Panc1 (cell line): ENCODE results near the gene PPDPF. TPM values are rescaled to one million over a fixed set of nuclear protein-coding genes. Genes with fewer than 3 reads are reported as not detected.

ENCODE experiments used
- ATAC-seq: fragments of 200-7000 bp; cut with Tn5 transposase; 2 replicates; pipeline ENCODE4 v1.9.1; 2020; ENCODE audit warnings: mild to moderate bottlenecking, moderate library complexity
- BruUV-seq: library from RNA; stranded (reverse); fragments of 400-500 nt; replicated peaks from 2 replicates; lab custom pipeline; 2021; lab: Mats Ljungman, UMichigan
- CTCF ChIA-PET: fragments of 300-600 bp; sonication (Branson Sonifier 250); formaldehyde crosslinking; loops from one replicate; lab custom pipeline; 2022; ENCODE audit warnings: antibody characterized with exemption; lab: Charles Lee
- POLR2A ChIA-PET: fragments of 300-600 bp; sonication (Branson Sonifier 250); formaldehyde crosslinking; loops from one replicate; lab custom pipeline; 2022; ENCODE audit warnings: antibody characterized with exemption; lab: Charles Lee
- DNase-seq: peaks from one replicate; pipeline ENCODE4 v3.0.0-alpha.2; 2010; ENCODE audit warnings: low read depth, low spot score
- H3K27ac ChIP-seq: 2 replicates; pipeline ENCODE4 v1.5.1; 2011; ENCODE audit warnings: mild to moderate bottlenecking, low read length, inconsistent platforms
- H3K27me3 ChIP-seq: fragments of 200-500 bp; sonication (Bioruptor generic); 2 replicates; pipeline ENCODE4 v1.6.0; 2014; ENCODE audit warnings: low read length, inconsistent platforms; ENCODE audit not compliant: control insufficient read depth, insufficient read depth
- H3K36me3 ChIP-seq: fragments of 200-500 bp; sonication (Bioruptor generic); 2 replicates; pipeline ENCODE4 v1.5.1; 2014; ENCODE audit warnings: inconsistent platforms, mild to moderate bottlenecking, low read length, moderate library complexity; ENCODE audit not compliant: control insufficient read depth, insufficient read depth
- H3K4me1 ChIP-seq: 2 replicates; pipeline ENCODE4 v1.5.1; 2011; ENCODE audit warnings: inconsistent platforms, mild to moderate bottlenecking, low read length, moderate library complexity; ENCODE audit not compliant: control insufficient read depth, insufficient read depth
- H3K4me3 ChIP-seq, 2 experiments: 2 replicates each; pipeline ENCODE4 v1.5.1; 2011 to 2012; ENCODE audit warnings: low read depth in 2 of 2, low read length in 2 of 2, mild to moderate bottlenecking in 2 of 2, inconsistent platforms in 1 of 2, moderate library complexity in 1 of 2
- H3K9me3 ChIP-seq: fragments of 200-500 bp; sonication (Bioruptor generic); 2 replicates; pipeline ENCODE4 v1.5.1; 2014; ENCODE audit warnings: low read depth, mild to moderate bottlenecking, inconsistent platforms, low read length, moderate library complexity; ENCODE audit not compliant: control insufficient read depth, insufficient read depth
- CTCF ChIP-seq: fragments of 450-650 bp; IDR thresholded peaks from 2 replicates; pipeline ENCODE4 v1.5.1; 2017; ENCODE audit warnings: mild to moderate bottlenecking
- POLR2AphosphoS5 ChIP-seq: IDR thresholded peaks from 2 replicates; pipeline ENCODE4 v1.6.1; 2012; ENCODE audit warnings: mild to moderate bottlenecking, low read depth, low read length, moderate library complexity
- REST ChIP-seq, 2 experiments: IDR thresholded peaks; 2 replicates each; pipeline ENCODE4 v1.6.1; 2011 to 2012; ENCODE audit warnings: low read depth in 2 of 2, control low read depth in 1 of 2, low read length in 1 of 2, mild to moderate bottlenecking in 1 of 2, moderate library complexity in 1 of 2; ENCODE audit not compliant: insufficient read depth in 1 of 2
- SIN3A ChIP-seq: IDR thresholded peaks from 2 replicates; pipeline ENCODE4 v1.6.1; 2012; ENCODE audit warnings: low read depth, mild to moderate bottlenecking, low read length, moderate library complexity, borderline replicate concordance; ENCODE audit not compliant: insufficient read depth
- TCF7L2 ChIP-seq: IDR thresholded peaks from 2 replicates; pipeline ENCODE4 v1.6.1; 2011; ENCODE audit warnings: mild to moderate bottlenecking, low read depth, low read length, inconsistent platforms
- in situ Hi-C: cut with HindIII; loops from 2 replicates; pipeline ENCODE4 v1.10.0; 2016; ENCODE audit warnings: low sequenced_read_pairs, low pct_unique_long_range_greater_than_20kb
- intact Hi-C: fragments of 100-400 bp; cut with micrococcal nuclease; formaldehyde crosslinking; loops from one replicate; pipeline ENCODE4 v1.10.0; 2022; ENCODE audit not compliant: unreplicated experiment
- total RNA-seq: library from RNA; stranded (reverse); gene quantifications from one replicate; pipeline ENCODE4 v1.2.1, GENCODE V29; 2021; ENCODE audit not compliant: unreplicated experiment

PPDPF gene
- total RNA-seq, 1 experiment from 2014 or later = 241 TPM

- H3K27me3 ChIP-seq = no peaks in the 10 kb centered on the region
- intact Hi-C loops = no loop called here
- ChIA-PET POLR2A (interaction anchor here (0.6 to 1.4 kb wide), 3 partner anchors 17 to 374 kb away, joined by 5 to 16 read pairs (median 5); partner anchors contain the start of gene PPDPF), CTCF (interaction anchor here (0.5 to 3.1 kb wide), 13 partner anchors 17 to 620 kb away, joined by 3 to 14 read pairs (median 3); partner anchors contain the start of genes PPDPF and UCKL1)
- no TSS peak for BruUV-seq
- H3K4me3 ChIP-seq = peak overlapping the region; percentile 46 to 70
- H3K9me3 ChIP-seq = no peaks in the 10 kb centered on the region
- peak; percentile 90 for DNase-seq
- peak overlapping the region; percentile 88 for H3K27ac ChIP-seq
- no peaks in the 10 kb centered on the region for H3K36me3 ChIP-seq
- TF ChIP-seq TCF7L2 = no peak
- TF ChIP-seq REST (IDR thresholded peaks at IDR 0.05; ENCODE audit: insufficient read depth in 1 of 2, low read depth in 2 of 2, low read length in 1 of 2) = 0 out of 4 replicates have a peak, but pooled peaks of 1 of the 2 experiments have one; percentile 60
- TF ChIP-seq POLR2AphosphoS5 = peak; percentile 59
- peak; percentile 60; the same call in 1 of the 2 replicates for TF ChIP-seq SIN3A
- peak; percentile 95 for TF ChIP-seq CTCF
- in situ Hi-C loops = loop anchor here (10.0 kb wide), 1 partner anchor 57 kb away; no protein-coding TSS in a partner anchor
- ATAC-seq = peak; percentile 93
- H3K4me1 ChIP-seq = peaks cover 17% of the 10 kb centered on the region
Observed at GRCh38 chr20:63537525-63538203, 17.1 kb downstream of the PPDPF start.

- intact Hi-C loops (no loop called here), in situ Hi-C loops (loop anchor here (10.0 kb wide), 1 partner anchor 56 kb away; no protein-coding TSS in a partner anchor)
- ChIA-PET CTCF (interaction anchor here (0.6 to 3.1 kb wide), 14 partner anchors 51 to 619 kb away, joined by 3 to 14 read pairs (median 4); partner anchors contain the start of genes CHRNA4, LIME1 and UCKL1), POLR2A (interaction anchor here (0.6 to 1.4 kb wide), 3 partner anchors 18 to 373 kb away, joined by 5 to 16 read pairs (median 5); partner anchors contain the start of gene PPDPF)
- DNase-seq (no peak), ATAC-seq (peak; percentile 59)
- H3K36me3 ChIP-seq = no peaks in the 10 kb centered on the region
- H3K27me3 ChIP-seq = no peaks in the 10 kb centered on the region
- H3K4me3 ChIP-seq = peak overlapping the region; percentile 46 to 70
- TF ChIP-seq REST (IDR thresholded peaks at IDR 0.05; ENCODE audit: insufficient read depth in 1 of 2, low read depth in 2 of 2, low read length in 1 of 2) (no peak), TCF7L2 (no peak), CTCF (peak; percentile 82), SIN3A (no peak), POLR2AphosphoS5 (no peak)
- H3K4me1 ChIP-seq = peaks cover 17% of the 10 kb centered on the region
- peak overlapping the region; percentile 88 for H3K27ac ChIP-seq
- no TSS peak for BruUV-seq
- H3K9me3 ChIP-seq = no peaks in the 10 kb centered on the region
Observed at GRCh38 chr20:63538204-63539091, 17.9 kb downstream of the PPDPF start.
